ENCODE data around the gene OR2F1. TPM values are rescaled to one million over a fixed set of nuclear protein-coding genes. Genes with fewer than 3 reads are reported as not detected.

Gene OR2F1
- total and polyA plus RNA-seq, 2 donors (not counting 1 experiment from before 2014, with no cell fraction given), result not detected

GRCh38 chr7:143948733-143949132 lies 5.9 kb upstream of the OR2F1 start:
- H3K27me3 ChIP-seq (ENCODE audit: control insufficient read depth, insufficient read depth, low read length), result no peaks in the 10 kb centered on the region
- H3K4me2 ChIP-seq (ENCODE audit: extremely low read depth, insufficient read depth, low read length), result no peak overlapping the region
- TF ChIP-seq EZH2 (IDR thresholded peaks at IDR 0.05; ENCODE audit: low read length, missing control alignments) (no peak), CTCF (conservative IDR thresholded peaks at IDR 0.05 in 1 of 2, IDR thresholded peaks at IDR 0.05 in 1 of 2; ENCODE audit: low read depth in 1 of 2, low read length in 2 of 2) (no peak)
- no peaks in the 10 kb centered on the region for H3K79me2 ChIP-seq (ENCODE audit: control insufficient read depth, insufficient read depth, low read length)
- no peaks in the 10 kb centered on the region for H3K4me1 ChIP-seq (ENCODE audit: control insufficient read depth, extremely low read depth, insufficient read depth, low read length)
- no peak overlapping the region for H3K9ac ChIP-seq (ENCODE audit: insufficient read depth, low read length)
- no peaks in the 10 kb centered on the region for H3K36me3 ChIP-seq (ENCODE audit: control insufficient read depth, insufficient read depth, low read length)
- no peak overlapping the region for H3K27ac ChIP-seq (ENCODE audit: insufficient read depth, low read length)
- H3K9me3 ChIP-seq (ENCODE audit: control insufficient read depth, insufficient read depth, low read depth, low read length), result no peaks in the 10 kb centered on the region
- no peak for DNase-seq (ENCODE audit: low read depth in 2 of 2)
- no peak overlapping the region for H3K4me3 ChIP-seq (replicated peaks in 1 of 4; ENCODE audit: control extremely low read depth in 1 of 4, insufficient read depth in 1 of 4, low read depth in 3 of 4, low read length in 4 of 4)
- no peaks in the 10 kb centered on the region for H4K20me1 ChIP-seq (ENCODE audit: control insufficient read depth, extremely low read depth, insufficient read depth, low read length)
- H2AFZ ChIP-seq (ENCODE audit: low read length), result no peak overlapping the region

DNA sequence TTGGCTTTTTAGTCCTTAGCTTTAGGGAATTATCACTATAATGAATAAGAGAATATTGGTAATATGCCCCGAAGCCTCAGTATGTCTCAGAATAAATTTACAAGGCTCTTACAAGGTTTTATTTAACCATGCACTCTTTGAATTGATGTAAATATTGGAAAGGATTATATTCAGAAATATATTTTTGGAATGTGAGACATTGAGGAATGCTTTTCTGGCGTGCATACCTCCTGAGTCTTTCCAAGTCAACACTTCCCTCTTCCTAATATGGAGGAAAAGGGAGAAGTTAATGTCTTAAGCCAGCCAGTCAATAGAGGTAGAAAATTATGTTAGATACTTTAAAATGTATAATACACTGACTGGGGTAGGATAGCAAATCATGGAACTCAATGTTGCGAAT lies 1.2 kb upstream of the OR2F1 start:
- TF ChIP-seq CTCF (conservative IDR thresholded peaks at IDR 0.05 in 1 of 2, IDR thresholded peaks at IDR 0.05 in 1 of 2; ENCODE audit: low read depth in 1 of 2, low read length in 2 of 2), result no peak
- no peak for TF ChIP-seq EZH2 (IDR thresholded peaks at IDR 0.05; ENCODE audit: low read length, missing control alignments)
- Histone ChIP-seq H3K4me2 (ENCODE audit: extremely low read depth, insufficient read depth, low read length) (no peak overlapping the region), H2AFZ (ENCODE audit: low read length) (no peak overlapping the region), H3K36me3 (ENCODE audit: control insufficient read depth, insufficient read depth, low read length) (no peaks in the 10 kb centered on the region), H3K4me3 (replicated peaks in 1 of 4; ENCODE audit: control extremely low read depth in 1 of 4, insufficient read depth in 1 of 4, low read depth in 3 of 4, low read length in 4 of 4) (no peak overlapping the region), H3K9me3 (ENCODE audit: control insufficient read depth, insufficient read depth, low read depth, low read length) (no peaks in the 10 kb centered on the region), H3K27ac (ENCODE audit: insufficient read depth, low read length) (no peak overlapping the region), H3K9ac (ENCODE audit: insufficient read depth, low read length) (no peak overlapping the region), H3K79me2 (ENCODE audit: control insufficient read depth, insufficient read depth, low read length) (no peaks in the 10 kb centered on the region), H3K27me3 (ENCODE audit: control insufficient read depth, insufficient read depth, low read length) (no peaks in the 10 kb centered on the region), H3K4me1 (ENCODE audit: control insufficient read depth, extremely low read depth, insufficient read depth, low read length) (no peaks in the 10 kb centered on the region), H4K20me1 (ENCODE audit: control insufficient read depth, extremely low read depth, insufficient read depth, low read length) (no peaks in the 10 kb centered on the region)
- DNase-seq (ENCODE audit: low read depth in 2 of 2), result no peak

DNA sequence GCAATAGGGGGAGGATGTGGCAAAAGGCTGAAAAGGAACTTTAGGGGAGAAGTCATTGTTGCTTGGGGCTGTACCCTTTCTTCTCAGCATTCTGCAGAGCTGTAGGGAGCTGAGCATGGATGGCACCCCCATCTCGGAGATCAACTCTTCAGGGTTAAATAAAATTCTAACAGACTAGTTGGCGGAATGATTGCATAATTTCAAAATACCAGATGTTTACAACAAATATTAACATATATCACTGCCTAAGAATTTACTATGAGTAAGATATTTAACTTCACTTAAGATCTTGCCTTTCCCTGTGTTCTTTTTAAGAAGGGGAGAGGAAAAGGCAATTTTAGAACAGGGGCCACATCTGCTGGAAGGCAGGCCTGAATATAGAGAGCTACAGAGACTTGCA lies 509 bp upstream of the OR2F1 start:
- Histone ChIP-seq H4K20me1 (ENCODE audit: control insufficient read depth, extremely low read depth, insufficient read depth, low read length) (no peaks in the 10 kb centered on the region), H3K4me3 (replicated peaks in 1 of 4; ENCODE audit: control extremely low read depth in 1 of 4, insufficient read depth in 1 of 4, low read depth in 3 of 4, low read length in 4 of 4) (no peak overlapping the region), H2AFZ (ENCODE audit: low read length) (no peak overlapping the region), H3K36me3 (ENCODE audit: control insufficient read depth, insufficient read depth, low read length) (no peaks in the 10 kb centered on the region), H3K79me2 (ENCODE audit: control insufficient read depth, insufficient read depth, low read length) (no peaks in the 10 kb centered on the region), H3K9ac (ENCODE audit: insufficient read depth, low read length) (no peak overlapping the region), H3K27ac (ENCODE audit: insufficient read depth, low read length) (no peak overlapping the region), H3K27me3 (ENCODE audit: control insufficient read depth, insufficient read depth, low read length) (no peaks in the 10 kb centered on the region), H3K4me1 (ENCODE audit: control insufficient read depth, extremely low read depth, insufficient read depth, low read length) (no peaks in the 10 kb centered on the region), H3K9me3 (ENCODE audit: control insufficient read depth, insufficient read depth, low read depth, low read length) (no peaks in the 10 kb centered on the region), H3K4me2 (ENCODE audit: extremely low read depth, insufficient read depth, low read length) (no peak overlapping the region)
- no peak for TF ChIP-seq EZH2 (IDR thresholded peaks at IDR 0.05; ENCODE audit: low read length, missing control alignments)
- no peak for TF ChIP-seq CTCF (conservative IDR thresholded peaks at IDR 0.05 in 1 of 2, IDR thresholded peaks at IDR 0.05 in 1 of 2; ENCODE audit: low read depth in 1 of 2, low read length in 2 of 2)
- no peak for DNase-seq (ENCODE audit: low read depth in 2 of 2)

All from fibroblast of lung (primary cell).